Hypothalamus (tissue), 51 donors: ENCODE measurements around the gene PTPRN2.

Experiments used
- DNase-seq, 51 donors: peaks; one replicate each; lab custom pipeline; 2025; lab: John Stamatoyannopoulos, UW

The PTPRN2 gene

GRCh38 chr7:157556642-157556944 lies 1031.0 kb downstream of the PTPRN2 start:
- no peak for DNase-seq

GRCh38 chr7:157555944-157556641 lies 1031.5 kb downstream of the PTPRN2 start:
- DNase-seq, result no peak

- DNase-seq, result no peak
These were observed 1032.3 kb downstream of the PTPRN2 start for GRCh38 chr7:157555313-157555712.

GRCh38 chr7:157554393-157555238 lies 1033.0 kb downstream of the PTPRN2 start:
- no peak for DNase-seq

- no peak for DNase-seq
These were observed 1034.4 kb downstream of the PTPRN2 start for GRCh38 chr7:157553256-157553655.

GRCh38 chr7:157552295-157552993 lies 1035.2 kb downstream of the PTPRN2 start:
- no peak for DNase-seq

GRCh38 chr7:157551325-157552070 lies 1036.1 kb downstream of the PTPRN2 start:
- DNase-seq, result no peak

- no peak for DNase-seq
These were observed 1037.0 kb downstream of the PTPRN2 start for GRCh38 chr7:157550300-157551275.

GRCh38 chr7:157549612-157550299 lies 1037.9 kb downstream of the PTPRN2 start:
- DNase-seq, result no peak

GRCh38 chr7:157548691-157549303 lies 1038.8 kb downstream of the PTPRN2 start:
- DNase-seq, result no peak

- DNase-seq, result no peak
These were observed 1040.0 kb downstream of the PTPRN2 start for GRCh38 chr7:157547611-157548010.

GRCh38 chr7:157547102-157547501 lies 1040.5 kb downstream of the PTPRN2 start:
- no peak for DNase-seq

- DNase-seq, result no peak
These were observed 1042.0 kb downstream of the PTPRN2 start for GRCh38 chr7:157545681-157546060.

- DNase-seq, result no peak
These were observed 1042.5 kb downstream of the PTPRN2 start for GRCh38 chr7:157544980-157545680.

GRCh38 chr7:157544226-157544625 lies 1043.4 kb downstream of the PTPRN2 start:
- DNase-seq, result no peak

GRCh38 chr7:157543791-157544190 lies 1043.8 kb downstream of the PTPRN2 start:
- no peak for DNase-seq

- no peak for DNase-seq
These were observed 1044.3 kb downstream of the PTPRN2 start for GRCh38 chr7:157543276-157543675.
